ENCODE measurements around the gene CTIF.

CTIF gene

DNA sequence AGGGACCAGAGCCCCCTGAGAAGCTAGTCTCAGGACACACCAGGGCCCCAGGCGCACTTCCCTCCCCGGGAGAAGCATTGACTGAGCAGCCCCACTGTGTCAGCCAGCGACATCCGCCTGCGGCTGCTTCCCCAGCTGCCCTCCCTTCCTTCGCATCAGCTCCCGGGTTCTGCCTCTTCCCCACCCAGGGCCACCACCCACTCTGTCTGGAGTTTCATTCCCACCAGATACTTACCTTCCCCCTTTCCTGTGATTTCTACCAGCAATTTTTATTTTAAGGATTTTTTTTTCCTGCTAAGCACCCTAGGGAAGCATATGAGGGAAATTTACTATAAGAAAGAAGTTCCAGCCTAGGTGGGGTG, 312.7 kb downstream of the CTIF start:
- DNase-seq (ENCODE audit: low spot score): no peak

DNA sequence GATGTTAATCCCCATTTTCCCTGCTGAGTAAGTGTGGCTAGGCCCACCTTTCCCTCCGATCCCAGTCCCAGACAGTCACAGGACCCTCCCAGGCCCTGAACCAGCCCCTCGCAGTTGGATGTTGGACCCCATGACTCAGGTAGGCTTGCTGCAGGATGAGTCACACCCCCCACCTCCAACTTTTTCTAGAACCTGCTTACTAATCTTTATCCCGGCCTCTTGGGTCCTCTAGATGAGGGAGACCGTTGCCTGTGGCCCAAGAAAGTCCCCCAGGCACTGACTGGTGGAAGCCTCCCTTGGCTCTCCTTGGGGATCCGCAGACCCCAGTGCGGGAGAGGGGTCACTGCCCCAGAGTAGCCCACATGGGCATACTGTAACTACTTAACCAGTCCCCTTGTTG, 313.5 kb downstream of the CTIF start:
- no peak for DNase-seq (ENCODE audit: low spot score)

DNA sequence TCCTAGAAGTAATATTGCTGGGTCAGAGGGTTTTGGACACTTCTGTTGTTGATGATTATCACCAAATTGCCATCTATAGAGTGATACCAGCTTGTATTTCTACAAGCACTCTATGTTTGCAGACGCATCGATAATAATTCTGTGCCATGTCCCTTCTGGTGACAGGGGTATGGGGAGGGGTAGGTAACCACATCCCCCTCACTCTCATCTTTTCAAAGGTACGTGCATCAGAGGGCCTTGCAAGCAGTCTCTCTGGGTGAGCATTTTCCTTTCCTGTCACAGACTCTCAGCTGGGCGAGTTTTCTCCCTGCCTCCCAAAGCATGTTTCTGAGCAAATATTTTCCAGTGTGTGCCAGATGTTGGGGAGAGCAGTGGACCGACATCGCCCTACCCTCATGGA, 314.0 kb downstream of the CTIF start:
- DNase-seq (ENCODE audit: low spot score): no peak

DNA sequence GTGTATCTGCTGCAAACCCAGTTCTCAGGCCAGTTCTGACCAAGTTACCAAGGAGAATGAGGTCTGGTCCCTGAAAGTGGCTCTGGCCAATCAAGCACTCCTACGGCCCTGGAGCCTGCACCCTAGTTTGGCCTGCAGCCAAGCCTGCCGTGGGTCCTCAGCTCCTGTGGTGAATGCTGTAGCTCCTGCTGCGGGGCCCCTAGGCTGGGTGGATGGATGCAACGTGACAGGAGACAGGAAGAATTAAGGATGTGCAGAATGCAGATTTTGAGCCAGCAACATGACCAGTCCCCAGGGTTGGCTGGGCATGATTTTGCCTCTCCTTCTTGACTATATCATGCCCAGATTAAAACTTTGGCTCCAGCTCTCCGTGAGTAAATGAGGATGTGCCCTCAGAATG, 314.8 kb downstream of the CTIF start:
- no peak for DNase-seq (ENCODE audit: low spot score)

DNA sequence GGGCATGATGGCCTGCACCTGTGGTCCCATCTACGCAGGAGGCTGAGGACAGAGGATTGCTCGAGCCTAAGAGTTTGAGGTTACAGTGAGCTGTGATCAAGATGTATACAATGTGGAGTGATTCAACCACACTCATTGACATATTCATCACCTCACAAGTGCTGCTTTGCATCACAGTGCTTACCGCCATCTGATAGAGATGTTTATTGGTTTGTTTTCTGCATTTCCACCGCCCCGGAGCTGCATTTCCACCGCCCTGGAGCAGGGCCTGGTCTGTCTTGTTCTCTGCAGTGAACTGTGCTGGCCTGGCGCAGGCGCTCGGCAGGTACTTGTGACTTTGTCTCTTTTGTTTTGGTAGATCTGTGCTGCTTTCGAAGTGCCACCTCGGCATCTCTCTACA, 315.9 kb downstream of the CTIF start:
- DNase-seq (ENCODE audit: low spot score): no peak

DNA sequence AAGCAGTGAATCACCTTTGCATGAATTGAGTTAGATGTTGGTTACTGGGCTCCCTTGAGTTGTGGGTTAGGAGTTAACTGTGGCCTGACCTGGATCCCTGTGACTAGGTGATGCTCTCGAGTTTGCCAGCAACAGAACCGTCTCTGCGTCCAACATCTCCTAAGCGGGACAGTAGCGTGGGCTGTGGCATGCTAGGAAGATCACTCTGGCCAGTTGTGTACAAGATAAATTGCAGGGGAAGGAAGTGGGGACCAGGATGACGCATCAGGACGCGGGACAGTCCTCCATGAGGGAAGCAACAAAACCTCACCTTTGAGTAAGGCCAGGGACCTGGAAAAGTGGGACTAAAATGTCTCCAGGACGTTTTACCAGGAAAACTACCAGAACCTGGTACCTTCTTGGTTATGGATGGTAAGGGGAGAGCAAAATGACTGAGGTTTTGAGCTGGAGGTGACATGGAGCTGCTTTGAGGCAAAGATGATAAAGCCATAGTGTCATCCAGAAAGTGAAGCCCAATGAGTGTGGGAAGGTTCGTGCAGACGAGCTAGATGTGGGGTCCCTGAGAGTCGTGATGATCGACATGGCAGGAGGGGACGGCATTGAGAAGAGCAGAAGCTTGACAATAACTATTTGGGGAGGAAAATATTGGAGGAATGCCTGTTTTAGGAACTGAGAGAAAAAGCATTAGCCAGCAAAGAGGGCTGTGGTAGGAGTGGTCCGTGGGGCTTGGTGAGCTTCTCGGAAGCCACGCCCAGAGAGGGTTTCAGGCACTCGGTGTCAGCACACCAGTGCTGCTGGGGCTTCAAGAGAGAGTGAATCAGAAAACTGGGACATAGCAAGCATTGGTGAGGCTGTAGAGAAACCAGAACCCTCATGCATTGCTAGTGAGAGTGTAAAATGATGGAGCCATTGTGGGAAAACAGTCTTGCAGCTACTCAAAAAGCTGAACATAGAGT, 316.9 kb downstream of the CTIF start:
- no peak for DNase-seq (ENCODE audit: low spot score)

DNA sequence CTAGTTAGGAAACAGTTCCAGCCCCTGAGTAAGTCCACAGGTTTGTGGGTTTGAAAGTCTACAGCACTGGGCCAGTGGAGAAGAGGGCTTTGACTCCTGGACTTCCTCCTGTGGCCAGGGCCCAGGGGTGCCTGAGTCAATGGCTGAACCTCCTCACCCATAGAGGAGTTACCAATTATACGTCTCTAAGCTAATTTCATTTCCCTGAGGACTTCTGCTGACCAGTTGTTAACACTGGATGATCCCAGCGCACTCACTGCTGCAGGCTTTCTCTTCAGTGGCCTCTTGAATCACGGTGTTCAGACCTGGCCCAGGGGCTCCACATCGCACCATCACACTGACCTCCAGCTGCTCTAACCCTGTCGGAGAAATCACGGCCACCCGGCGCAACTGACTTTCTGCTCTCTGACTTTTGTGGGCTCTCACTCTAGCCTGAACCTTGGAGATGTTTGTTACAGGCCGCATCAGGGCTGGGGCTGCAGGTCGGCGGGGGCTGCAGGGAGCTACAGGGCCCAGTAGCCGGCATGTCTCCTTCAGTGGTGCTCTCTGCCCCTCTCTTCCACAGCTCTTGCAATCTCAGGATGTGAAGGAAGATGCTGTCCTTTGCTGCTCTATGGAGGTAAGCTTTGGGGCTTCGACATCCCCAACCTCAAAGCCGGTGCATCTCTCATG, 318.3 kb downstream of the CTIF start:
- no peak for DNase-seq (ENCODE audit: low spot score)

DNA sequence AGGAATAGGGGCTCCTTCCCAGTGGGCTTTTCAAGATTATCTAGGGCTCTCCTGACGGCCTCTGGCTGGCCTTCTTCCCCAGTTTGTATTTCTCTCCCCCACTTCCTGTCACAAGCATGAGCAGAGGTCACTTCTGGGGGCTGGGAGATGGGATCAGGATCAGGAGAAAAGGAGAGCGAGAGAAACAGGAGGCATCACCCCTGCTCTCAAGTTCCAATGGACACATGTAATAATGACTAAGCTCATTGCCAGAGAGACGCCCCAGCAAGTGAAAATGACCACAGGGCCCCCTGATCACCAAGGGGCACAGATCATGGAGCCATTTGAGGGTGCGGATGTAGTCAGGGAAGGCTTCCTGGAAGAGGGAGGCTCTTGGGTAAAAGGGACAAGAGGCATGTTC, 319.8 kb downstream of the CTIF start:
- no peak for DNase-seq (ENCODE audit: low spot score)

DNA sequence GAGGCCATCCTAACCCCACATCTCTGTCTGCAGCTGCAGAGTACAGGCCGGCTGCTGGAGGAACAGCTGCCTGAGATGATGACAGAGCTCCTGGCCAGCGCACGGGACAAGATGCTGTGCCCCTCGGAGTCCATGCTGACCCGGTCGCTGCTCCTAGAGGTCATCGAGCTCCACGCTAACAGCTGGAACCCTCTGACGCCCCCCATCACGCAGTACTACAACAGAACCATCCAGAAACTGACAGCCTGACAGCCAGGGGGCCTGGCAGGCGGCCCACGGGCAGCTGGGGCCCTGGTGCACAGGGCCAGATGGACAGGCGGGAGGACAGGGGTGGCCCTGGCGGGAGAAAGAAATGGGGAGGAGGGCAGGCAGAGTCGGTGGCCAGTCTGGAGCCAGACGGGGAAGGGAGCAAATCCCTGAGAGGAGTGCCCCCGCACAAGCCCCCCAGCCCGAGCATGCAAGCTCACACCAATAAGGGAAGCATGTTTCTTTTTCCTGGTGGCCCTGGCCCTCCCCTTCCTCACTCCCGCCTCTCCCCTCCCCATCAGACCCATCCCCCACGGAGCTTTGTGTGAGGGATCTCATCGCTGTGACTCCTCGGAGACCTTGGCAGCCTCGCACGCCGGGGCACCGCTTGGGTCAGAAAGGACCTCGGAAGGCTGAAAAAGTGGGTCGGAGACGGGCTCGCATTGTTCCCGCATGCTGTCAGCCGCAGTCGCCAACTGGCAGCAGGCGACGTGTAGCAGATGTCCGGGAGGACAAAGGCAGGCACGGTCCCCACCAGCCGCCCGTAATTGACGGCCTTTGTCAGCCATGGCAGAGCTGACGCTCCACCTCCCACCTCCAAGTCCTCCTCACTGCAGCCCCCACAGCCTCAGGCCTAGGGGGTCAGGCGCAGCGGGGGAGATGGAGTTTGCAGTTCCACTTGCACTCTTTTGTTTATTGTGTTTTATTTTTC, 320.8 kb downstream of the CTIF start:
- no peak for DNase-seq (ENCODE audit: low spot score)

DNA sequence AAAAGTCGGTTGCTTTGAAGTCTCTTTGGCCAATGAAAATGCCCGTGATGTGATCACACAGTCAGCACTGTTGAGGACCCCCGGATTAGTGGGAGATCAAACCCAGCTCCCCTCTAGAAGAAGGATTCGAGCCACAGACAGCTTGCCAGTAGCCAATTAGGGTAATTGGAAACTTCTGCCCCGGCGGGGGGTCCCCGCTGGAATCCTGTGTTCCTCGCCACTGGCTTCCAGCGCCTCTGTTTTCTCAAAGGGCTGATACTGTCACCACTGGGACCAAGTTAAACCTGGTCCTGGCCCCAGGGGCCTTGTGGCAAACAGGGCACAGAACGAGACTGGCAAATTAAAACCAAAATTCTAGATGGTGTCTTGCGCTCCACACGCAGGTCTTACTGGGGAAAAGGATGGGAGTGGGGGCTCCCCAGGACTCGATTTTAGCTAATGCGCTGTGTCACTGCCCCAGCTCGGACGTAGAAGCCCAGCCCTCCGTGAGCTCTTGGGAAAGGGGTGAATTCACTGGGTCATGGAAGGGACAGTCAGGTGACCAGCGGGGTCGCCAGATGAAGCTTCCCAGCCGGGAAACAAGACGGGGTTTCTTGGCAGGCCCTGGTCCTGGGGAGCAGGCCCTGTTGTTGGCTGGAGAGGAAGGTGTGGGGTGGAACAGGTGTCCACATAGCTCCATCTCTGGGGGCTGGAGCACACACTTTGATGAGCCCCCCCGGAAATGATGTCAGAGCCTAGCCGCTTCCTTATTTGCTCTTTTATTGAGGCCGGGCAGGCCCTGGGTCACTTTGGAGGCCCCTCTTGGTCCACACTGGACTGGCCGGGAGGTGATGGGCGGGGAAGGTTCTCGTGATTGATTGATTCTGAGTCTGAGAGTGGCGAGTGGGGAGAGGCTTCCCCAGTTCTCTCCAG, 321.7 kb downstream of the CTIF start:
- DNase-seq (ENCODE audit: low spot score): no peak

DNA sequence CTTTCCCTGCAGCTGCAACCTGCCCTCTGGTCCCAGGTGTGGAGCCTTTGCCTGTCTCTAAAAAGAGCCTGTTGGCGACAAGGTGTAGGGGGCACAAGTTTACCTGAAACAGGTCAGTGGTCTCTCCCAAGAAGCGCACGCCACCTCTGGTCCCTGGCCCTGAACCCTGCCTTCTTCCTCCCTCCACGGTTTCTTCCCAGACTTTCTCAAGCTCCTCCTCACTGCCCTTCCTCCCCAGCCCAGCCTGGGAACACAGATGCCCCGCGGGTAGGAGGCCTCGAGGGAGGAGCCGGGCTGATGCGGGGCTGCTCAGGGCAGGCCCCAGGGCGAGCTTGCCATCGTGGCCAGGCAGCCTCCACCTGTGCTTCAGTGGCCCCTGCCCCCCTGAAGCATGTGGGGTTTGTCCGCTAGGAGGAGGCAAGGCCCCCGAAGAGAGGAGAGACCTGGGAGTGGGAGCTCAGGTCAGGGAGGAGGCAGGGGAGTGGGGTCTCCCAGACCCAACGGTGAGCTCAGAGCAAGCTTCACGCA, 322.4 kb downstream of the CTIF start:
- no peak for DNase-seq (ENCODE audit: low spot score)

DNA sequence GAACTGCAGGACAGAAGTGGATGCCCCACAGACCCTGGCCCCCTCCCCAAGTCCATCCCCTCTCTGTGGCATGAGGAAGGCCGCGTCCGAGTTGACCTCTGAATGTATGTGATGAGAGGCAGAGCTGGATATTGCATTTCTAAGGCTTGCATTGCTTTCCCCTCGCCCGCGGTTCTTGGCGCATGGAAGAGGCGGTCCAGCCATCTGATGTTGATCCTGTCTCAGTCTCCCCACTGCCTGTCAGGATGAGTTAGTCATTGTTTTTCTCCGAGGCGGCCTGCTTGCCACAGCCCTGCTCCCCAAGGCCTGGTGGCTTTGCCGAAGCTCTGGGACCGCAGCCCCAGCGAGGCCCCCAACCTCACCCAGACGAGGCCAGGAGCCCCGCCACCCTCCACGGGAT, 323.3 kb downstream of the CTIF start:
- DNase-seq (ENCODE audit: low spot score): no peak

DNA sequence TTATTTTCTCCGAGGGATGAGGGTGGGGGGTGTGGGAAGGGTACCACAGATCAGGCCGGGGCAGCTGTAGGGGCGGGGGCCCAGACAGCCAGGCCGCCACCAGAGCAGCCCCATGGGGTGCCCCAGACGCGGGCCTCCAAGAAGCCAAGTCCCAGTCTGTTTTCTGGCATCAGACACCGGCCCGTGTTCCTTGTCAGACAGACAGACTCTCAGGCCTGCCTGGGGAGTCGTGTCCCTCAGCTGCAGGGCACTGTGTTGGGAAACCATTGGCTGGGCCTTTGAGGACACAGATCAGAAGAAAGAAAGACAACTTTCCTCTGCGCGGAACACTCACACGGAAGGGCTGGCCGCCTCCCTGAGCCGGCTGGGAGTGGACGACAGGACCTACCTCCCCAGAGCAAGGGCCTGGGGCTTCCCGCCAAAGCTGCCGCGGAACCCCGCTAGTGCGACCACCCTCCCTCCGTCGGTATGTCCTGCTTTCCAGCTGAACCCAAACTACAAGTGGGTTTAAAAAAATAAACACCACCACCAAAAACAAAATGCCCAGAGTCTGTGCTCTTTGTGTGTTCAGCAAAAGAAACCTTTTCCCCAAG, 323.9 kb downstream of the CTIF start:
- DNase-seq (ENCODE audit: low spot score): no peak

DNA sequence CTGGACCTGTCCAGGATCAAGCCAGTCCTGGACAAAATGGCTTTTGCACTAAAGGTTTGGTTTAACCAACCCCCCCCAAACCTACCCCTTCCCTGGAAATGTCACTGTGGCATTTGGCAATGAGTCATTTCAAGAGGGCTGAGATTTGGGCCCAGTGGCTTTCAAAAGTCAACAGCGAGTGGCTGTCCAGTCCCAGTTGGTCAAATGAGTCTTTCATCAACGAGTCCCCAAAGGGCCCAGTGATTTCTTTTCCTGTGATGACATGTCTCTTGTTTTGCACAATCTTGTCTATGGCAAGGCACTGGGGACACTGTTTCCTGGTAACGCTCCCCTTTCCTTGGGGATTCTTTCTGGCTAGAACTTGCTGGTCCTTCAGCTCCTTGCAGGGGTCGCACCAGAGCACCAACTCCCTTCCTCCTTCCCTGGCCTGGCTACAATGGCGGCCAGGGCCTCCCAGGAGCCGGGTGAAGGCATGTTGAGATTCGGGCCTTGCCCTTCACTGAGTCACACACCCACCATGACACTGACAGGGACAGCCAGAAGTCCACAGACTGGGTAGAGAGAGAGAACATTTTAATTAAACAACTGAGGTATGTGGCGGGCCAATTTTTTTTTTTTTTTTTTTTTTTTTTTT, 324.7 kb downstream of the CTIF start:
- no peak for DNase-seq (ENCODE audit: low spot score)

DNA sequence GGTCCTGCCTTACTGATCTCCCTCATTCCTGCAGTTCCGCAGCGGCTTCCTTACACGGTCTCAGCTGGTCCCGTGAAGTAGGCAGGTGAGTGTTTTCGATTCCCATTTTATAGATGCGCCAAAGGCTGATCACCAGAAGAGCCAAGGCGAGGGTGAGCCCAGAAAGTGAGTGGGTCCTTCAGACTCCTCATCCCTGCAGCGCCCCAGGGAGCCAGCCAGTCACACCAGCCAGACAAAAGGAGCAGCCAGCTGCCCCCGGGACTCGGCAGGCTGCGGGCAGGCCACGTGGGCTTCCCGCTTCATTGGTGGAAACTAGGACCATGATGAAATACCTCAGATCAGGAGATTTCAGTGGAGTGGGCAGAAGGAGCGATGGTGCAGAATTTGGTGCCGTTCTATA, 326.0 kb downstream of the CTIF start:
- DNase-seq (ENCODE audit: low spot score): no peak

DNA sequence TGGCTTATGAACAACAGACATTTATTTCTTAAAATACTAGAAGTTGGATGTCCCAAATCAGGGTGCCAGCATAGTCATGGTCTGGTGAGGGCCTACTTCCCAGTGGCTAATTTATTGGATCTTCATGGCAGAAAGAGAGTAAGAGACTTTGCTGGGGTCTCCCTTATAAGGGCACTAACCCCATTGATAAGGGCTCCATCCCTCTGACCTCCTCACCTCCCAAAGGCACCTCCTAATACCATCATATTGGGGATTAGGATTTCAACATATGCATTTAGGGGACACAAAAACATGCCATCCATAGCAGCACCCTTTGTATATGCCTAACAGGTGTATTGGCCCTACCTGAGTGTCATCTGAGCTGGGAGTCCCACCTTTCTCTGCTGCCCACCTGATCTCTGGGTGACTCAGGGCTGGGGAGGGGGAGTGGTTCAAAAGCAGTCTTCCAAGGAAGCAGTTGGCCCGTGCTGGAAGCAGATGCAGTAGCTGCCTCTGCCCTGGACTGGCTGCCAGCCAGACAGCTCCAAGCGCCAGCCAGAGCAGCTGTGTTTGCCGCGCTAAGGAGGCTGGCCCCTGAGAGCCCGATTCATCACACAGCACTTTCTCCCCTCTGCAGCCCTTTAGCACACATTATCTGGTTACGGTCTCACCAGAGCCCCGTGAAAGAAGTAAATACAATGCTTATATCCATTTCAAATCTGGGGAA, 327.4 kb downstream of the CTIF start:
- DNase-seq (ENCODE audit: low spot score): no peak

DNA sequence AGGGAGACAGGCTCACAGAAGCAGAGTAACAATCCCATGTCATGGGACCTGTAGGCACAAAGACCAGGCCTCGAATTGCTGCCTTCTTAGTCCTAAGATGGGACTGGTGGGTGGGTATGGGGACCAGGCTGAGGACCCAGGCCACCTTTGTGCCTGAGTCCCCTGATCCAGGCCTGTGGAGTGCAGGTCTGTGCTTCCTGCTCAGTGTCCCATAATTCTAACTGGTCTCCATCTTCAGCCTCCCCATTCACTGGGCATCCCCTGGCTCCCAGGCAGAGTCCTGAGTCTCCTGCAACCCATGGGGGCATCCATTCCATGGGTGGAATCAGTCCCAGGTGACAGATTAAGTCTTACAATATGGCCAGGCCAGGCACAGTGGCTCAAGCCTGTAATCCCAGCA, 328.0 kb downstream of the CTIF start:
- DNase-seq (ENCODE audit: low spot score): no peak

DNA sequence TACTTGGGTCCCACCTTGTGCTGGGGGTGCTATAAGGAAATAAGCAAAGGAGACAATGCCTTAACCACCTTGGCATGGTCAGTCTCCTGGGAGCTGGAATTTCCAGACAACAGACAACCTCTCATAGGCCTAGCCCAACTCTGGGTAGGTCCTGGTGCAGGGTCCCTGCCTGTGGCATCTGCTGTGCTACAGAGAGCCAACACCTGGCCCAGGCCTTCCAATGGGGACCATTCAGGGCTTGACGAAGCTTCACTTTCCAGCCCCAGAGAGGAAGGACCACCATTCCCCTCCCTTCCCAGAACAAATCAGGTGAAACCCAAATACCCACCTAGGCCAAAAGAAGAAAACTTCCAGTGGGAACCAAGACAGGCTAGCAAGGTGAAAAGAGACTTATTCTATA, 329.1 kb downstream of the CTIF start:
- no peak for DNase-seq (ENCODE audit: low spot score)

Data from hematopoietic multipotent progenitor cell treated with erythropoietin and hydrocortisone succinate and interleukin-3 and kit ligand, for 15 days (in vitro differentiated cells).